SK-MEL-5 (cell line): ENCODE measurements around the gene GTF2I. TPM values are rescaled to one million over a fixed set of nuclear protein-coding genes. Genes with fewer than 3 reads are reported as not detected.
"Not testable (repeated sequence)": the region's sequence is repeated elsewhere in the genome, so short reads cannot be mapped to it uniquely, and the experiment has no call there.

ENCODE experiments used
- DNase-seq: peaks from one replicate; pipeline ENCODE4 v3.0.0-alpha.2; 2016; ENCODE audit warnings: low read depth, low spot score
- in situ Hi-C: cut with HindIII; loops from 2 replicates; pipeline ENCODE4 v1.10.0; 2016; ENCODE audit warnings: low sequenced_read_pairs, high pct_unique_total_duplicates, low pct_unique_long_range_greater_than_20kb
- total RNA-seq: library from RNA; depleted of rRNA; stranded (reverse); fragments of >200 nt; shearing (Covaris generic); gene quantifications from 2 replicates; pipeline ENCODE4 v1.2.3, GENCODE V29; 2014

Gene GTF2I
- total RNA-seq, 1 experiment from 2014 or later = 146 TPM

DNA sequence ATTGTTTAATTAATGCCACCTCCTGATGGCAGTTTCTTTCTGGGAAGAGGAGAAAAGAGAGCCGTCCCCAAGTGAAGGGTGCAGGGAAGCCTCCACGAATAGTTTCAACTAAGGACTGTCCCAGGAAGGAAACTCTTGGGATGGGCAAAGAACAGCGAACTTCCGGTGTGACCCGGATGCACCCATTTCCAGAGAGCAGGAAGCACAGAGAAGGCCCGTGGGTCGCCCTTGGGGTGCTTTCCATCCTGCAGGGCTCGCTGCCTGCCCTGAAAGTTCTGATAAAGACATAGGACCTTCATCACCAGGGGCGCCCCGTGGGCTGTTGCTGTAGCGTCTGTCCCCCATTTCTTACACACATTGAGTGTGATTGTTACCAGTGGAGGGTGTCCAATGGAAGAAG lies 27.0 kb downstream of the GTF2I start:
- in situ Hi-C loops = no loop called here
- DNase-seq = no peak

DNA sequence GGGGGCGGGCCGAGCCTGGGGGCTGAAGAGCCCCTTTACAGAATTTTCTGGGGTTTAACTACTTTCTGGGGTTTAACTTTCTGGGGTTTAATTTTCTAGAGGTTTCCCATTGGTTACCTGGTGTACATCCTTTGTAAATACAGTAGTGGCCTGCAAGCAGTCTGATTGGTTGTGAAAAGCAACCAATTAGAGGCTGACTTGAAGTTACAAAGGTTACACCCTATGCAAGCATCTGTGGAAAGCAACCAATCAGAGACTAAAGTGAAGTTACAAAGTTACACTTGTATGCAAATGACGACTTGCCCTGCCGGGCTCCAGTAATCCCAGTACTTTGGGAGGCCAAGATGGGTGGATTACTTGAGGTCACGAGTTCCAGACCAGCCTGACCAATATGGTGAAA lies 27.4 kb downstream of the GTF2I start:
- in situ Hi-C loops = no loop called here
- no peak for DNase-seq

DNA sequence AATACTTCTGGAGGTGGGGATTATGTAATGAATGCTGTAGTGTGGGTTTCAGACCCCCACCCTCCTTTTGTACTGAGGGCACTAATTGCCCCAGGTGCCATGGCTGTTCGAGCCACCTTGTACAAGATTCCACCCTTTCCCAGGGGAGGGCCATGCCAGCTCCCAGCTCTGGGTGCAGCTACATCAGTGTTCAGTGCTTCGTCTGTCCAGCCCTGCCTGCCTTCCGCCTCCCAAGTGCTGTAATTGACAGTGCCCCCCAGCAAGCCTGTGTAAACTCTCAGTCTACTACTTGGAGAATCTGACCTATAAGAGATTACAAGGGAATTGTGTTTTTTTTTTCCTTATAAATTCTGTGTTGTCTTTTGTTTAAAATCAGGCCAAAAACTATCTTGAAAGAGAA lies 33.0 kb downstream of the GTF2I start:
- in situ Hi-C loops = no loop called here
- DNase-seq = no peak

DNA sequence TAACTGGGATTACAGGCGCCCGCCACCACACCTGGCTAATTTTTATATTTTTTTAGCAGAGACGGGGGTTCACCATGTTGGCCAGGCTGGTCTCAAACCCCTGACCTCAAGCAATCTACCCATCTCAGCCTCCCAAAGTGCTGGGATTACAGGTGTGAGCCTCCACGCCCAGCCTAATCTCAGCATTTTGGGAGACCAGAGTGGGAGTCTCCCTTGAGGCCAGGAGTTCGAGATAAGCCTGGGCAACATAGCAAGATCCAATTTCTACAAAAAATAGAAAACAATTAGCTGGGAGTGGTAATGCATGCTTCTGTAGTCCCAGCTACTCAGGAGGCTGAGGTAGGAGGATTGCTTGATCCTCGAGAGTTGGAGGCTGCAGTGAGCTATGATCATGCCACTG lies 46.9 kb downstream of the GTF2I start:
- in situ Hi-C loops = not testable (repeated sequence)

DNA sequence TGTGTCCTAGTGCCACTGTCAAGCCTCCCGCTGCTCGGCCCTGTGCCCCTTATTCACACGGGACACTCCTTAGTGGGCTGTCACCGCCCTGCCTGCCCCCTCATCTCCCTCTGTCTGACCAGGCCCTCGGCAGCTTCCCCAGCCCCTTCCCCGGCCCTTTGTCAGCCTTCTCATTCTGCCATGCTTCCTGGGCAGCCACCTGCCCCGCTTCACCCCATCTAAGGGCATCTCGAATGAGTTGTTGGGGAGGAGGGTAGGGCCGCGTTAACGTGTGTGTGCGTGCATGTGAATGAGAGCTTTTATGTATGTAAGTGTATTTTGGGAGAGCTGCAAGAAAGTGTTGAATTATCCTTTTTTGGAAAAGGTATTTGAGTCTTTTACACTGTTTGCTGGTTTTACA lies 49.7 kb downstream of the GTF2I start:
- DNase-seq = no peak
- in situ Hi-C loops = no loop called here

More for the DNA sequence above, 46.9 kb downstream of the GTF2I start:
- DNase-seq = not testable (repeated sequence)

DNA sequence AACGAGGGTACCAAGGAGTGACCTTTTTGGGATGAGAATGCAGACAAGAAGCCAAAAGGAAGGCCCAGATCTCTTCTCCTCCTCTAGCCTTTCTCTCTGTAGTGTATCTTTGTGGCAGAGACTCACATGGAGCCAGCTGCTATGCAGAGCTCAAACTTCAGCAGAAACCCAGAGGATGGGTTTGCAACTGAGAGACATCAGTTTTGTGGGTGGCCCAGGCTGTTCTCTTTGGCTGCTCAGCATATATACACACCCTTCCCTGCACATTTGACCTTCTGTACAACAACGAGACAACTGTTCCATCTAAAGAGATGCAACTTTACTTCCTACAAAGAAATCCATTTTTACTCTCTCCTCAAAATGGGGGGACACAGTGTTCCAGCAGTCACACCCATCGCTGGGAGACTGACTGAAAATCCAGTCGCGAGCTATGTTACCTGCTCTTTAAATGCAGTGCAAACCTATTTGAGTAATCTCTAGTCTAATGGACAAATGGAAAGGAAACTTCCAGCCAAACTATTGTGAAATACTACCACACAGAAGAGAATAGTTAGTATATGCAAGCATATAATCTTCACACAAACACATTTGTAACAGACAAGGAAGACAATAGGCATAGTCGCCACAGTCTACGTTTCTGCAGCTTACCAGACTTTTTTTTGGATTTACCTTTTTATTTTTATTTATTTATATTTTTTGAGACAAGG lies 51.2 kb downstream of the GTF2I start:
- DNase-seq = no peak
- in situ Hi-C loops = no loop called here

DNA sequence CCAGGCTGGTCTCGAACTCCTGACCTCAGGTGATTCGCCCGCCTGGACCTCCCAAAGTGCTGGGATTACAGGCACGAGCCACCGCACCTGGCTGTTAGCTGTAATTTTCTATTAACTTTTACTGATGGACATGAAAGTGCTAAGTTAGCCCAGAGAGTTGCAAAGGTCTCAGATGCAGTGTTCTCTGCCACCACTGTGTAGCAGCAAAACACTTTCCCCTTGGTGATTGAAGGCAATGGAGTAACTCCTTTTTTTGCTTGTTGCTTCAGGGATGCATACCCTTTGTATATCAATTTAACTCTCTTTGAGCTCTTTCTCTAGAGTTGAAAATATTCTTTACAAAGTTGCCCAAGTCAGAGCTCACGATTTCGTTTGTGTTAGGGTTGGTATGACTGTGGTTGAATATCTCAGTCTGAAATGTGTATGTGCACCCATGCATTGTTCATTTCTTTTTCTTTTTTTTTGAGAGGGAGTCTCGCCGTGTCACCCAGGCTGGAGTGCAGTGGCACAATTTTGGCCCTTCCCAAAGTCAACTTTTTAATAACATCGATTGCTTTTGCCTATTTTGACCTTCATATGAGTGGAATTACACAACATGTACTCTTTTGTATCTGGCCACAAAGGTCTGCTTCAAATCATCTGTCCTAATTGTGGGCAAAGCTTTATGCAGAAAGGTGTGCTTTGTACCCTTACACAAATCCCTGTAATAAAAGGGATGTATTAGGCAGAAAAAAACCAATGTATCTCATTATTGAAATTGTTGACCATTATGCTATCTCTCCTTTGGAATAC lies 52.6 kb downstream of the GTF2I start:
- DNase-seq = peak; percentile 65
- in situ Hi-C loops = no loop called here

DNA sequence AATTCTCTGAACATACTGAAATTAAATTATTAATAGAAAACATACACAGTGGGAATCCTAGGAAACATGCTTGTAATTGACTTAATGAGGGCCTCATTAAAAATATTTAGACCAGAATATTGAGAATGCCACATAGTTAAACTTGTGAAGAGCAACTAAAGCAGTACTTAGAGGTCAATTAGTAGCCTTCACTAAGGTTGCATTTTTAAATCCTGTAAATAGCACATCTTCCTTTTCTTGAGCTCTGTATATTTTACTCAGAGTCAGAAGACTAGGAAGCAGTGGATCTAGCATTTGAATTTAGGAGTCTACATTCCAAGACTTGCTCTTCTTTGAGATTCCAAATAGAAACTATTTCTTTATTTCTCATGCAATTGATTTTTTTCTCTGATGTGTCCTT lies 56.0 kb downstream of the GTF2I start:
- in situ Hi-C loops = no loop called here

DNA sequence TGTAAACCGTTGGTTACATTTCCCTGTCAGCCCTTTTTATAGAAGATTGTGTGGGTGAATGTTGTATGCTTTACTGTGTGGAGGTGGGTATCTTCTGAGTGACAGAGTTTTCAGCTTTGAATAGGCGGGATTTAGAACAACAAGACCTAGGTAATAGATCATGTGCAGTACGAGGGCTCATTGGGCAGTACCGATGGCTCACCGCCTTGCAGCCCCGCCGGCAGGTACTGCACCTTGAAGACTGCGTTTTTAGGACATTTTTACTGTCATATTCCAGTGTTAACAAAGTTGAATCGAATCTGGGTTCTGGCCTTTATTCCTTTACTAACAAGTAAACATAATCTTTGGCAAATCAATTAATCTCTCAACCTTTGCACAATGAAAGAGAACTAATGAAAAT lies 60.4 kb downstream of the GTF2I start:
- no peak for DNase-seq
- in situ Hi-C loops = no loop called here

More for the DNA sequence above, 56.0 kb downstream of the GTF2I start:
- no peak for DNase-seq

DNA sequence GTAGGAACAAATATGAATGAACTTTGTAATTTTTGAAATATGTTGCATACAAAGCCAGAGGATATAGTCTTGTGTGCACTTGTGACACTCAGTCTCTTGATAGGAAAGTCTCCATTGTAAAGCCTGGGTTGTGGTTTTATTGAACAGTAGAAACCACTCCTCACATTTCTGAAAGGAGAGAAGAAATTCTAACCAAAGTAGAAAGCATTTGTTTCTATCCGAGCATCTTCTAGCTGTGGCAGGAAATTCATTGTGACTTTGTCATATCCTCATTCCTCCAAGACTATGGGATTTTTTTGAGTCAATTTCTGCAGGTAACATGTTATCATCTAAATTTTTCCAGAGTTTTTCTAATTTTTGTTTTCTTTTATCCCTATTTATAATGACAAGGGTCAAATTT lies 60.8 kb downstream of the GTF2I start:
- no peak for DNase-seq
- in situ Hi-C loops = no loop called here

DNA sequence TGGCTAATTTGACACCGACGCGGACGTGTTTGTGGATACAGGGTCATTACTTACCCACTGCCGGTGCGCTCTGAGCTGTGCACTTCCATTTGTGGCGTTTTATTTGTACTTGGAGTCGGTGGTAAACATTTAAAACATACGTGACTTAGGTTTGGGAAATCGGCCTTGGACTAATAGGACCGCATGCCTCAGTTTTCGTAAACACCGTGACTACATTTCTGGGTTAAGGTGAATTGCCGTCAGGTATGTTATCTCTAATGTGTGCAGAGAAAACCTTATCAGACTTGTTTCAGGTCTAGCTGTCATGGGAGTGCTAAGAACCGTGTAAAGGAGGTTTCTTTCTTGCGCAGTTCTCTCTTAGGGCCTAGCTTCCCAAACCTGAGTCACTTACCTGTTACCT lies 64.6 kb downstream of the GTF2I start:
- in situ Hi-C loops = no loop called here
- no peak for DNase-seq

DNA sequence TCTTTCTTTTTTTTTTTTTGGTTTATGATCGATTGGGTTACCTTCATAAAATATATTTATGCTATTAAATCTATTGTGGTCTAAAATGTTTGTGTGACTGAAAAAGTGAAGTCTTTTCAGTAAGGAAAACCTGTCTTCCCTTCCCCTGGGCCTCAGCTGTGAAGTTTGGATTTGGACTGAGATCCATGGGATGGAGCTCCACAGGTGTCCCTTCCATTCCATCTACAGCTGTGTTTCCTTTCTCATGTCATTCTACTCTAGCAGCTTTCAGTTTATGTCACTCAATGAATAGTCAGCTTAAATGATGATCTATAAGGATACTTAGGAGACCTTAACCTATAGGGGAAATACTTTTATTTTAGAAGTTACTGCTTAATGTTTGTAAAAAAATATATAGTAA lies 68.3 kb downstream of the GTF2I start:
- in situ Hi-C loops = no loop called here

DNA sequence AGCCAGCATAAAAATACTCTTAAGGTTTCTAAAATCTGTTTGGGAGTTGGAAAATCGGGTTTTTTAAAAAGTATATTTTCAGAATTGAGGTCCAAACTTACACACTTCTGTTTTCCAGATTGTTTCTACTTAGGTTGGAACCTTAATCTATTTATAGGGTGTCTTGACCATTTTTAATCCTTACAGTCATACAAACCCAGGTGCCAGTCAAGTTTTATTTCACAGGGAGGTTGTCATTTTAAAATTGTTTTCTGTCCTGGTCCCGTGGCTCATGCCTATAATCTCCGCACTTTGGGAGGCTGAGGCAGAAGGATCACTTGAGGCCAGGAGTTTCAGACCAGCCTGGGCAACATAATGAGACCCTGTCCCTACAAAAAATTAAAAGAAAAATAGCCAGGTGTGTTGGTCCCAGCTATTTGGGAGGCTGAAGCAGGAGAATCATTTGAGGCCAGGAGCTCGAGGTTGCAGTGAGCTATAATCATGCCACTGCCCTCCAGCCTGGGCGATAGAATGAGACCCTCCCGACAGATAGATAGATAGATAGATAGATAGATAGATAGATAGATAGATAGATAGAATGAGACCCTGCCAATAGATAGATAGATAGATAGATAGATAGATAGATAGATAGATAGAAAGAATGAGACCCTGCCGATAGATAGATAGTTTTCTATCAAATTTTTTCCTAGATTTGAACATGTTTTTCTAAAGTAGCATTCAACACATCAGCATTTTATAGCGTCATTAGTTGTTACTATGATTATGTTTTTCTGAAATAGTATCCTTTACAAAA lies 69.0 kb downstream of the GTF2I start:
- no peak for DNase-seq

More for the DNA sequence above, 68.3 kb downstream of the GTF2I start:
- no peak for DNase-seq

DNA sequence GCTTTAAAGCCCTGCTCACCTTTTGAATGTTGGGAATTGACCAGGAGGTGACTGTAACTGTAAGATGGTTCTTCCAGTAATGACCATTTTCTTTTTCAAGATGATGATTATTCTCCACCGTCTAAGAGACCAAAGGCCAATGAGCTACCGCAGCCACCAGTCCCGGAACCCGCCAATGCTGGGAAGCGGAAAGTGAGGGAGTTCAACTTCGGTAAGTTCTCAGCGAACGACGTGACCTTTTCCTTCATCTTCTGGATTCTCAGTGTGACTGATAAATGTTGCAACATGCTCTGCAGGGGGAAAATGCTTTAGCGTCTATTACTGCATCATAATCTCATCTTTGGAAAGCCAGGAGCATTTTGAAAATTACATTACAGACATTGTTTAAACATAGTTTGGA lies 71.2 kb downstream of the GTF2I start:
- DNase-seq, in situ Hi-C loops: not testable (repeated sequence)

More for the DNA sequence above, 69.0 kb downstream of the GTF2I start:
- in situ Hi-C loops = no loop called here

DNA sequence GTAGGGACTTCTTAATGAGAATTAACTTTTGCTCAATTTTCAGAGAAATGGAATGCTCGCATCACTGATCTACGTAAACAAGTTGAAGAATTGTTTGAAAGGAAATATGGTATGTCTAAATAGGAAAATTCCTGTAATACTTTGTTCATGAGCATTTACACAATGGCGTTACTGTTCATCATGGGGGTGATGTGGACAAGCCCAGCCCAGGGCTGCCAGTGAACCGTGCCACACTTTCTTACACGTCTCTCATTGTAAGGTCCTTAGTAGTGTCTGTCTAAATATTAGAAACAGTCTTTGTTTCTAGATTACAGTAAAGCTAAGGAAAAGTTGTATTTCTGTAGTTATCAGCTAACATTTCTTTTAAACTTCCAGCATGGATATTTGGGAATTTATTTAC lies 72.7 kb downstream of the GTF2I start:
- DNase-seq, in situ Hi-C loops: not testable (repeated sequence)

DNA sequence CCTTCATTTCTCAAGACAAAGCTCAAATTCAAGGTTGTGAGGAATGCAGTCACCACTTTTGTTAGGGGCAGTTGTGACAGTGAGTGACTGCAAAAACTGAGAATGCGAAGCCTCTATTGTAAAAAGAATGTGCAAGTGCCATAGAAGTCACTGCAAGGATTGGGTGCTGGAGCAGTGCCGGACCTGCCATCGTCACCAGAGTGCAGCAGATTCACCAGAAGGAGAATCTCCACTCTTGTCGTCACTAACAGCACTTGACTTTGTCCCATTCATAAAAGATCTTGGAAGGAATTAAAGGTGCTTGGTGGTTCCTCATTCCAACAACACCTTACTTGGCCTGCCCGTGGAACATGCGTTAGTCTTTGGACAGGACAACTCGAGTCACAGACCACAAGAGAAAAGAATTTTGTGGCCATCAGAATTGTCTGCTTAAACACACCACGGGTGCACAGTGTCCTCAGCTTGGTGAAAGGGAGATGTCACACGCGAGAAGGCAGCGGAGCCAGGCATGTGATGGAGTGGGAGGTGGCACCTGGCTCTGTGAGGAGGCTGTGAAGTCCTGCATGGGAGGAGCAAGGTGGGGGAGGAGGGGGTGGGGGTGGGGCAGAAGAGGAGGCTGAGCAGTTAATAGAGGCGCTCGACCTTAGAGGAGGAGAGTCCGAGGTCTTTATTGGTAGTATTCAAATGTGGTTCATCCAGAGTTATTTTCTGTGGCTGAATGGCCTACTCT lies 82.6 kb downstream of the GTF2I start:
- in situ Hi-C loops = not testable (repeated sequence)

DNA sequence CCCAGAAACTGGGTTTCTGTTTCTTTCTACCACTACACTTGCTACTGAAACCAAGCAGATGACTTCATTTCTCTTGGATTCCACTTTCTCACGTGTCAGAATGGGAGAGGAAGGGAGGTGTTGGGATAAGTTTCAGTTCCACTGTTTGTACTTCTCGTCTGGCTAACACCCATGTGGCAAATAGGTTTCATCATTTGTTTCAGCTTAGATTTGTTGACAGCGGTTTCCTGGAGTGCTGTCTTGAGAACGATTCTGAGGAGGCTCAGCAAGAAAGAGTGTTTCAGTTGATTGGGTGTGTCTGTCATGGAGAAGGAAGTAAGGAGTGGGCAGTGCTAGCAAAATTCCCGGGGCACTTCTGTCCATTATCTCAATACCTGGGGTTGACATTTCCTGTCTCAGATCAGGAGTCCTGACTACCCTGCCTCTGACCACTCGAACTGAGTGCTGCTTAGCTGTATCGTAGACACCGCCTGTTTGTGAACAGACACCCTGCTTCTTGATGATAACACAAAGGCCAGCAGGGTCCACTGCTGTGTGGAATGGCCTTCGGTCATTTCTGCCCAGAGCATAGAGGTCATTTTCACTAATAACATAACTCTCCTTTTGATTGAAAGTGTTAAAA lies 86.5 kb downstream of the GTF2I start:
- DNase-seq, in situ Hi-C loops: not testable (repeated sequence)

More for the DNA sequence above, 82.6 kb downstream of the GTF2I start:
- not testable (repeated sequence) for DNase-seq
